Astrocyte (in vitro differentiated cells and primary cell): ENCODE data around the gene IKZF2.

Experiments
- EZH2 ChIP-seq: IDR thresholded peaks from 2 replicates; pipeline ENCODE4 v1.6.1; 2012; ENCODE audit warnings: mild to moderate bottlenecking, low read length, inconsistent platforms; ENCODE audit not compliant: insufficient read depth
- TF ChIP-seq, protein P1 (sequence below): IDR thresholded peaks from 2 replicates; pipeline ENCODE4 v1.5.1; 2011; ENCODE audit warnings: low read depth, mild to moderate bottlenecking, inconsistent platforms, low read length, moderate library complexity; ENCODE audit not compliant: insufficient read depth

DNA sequence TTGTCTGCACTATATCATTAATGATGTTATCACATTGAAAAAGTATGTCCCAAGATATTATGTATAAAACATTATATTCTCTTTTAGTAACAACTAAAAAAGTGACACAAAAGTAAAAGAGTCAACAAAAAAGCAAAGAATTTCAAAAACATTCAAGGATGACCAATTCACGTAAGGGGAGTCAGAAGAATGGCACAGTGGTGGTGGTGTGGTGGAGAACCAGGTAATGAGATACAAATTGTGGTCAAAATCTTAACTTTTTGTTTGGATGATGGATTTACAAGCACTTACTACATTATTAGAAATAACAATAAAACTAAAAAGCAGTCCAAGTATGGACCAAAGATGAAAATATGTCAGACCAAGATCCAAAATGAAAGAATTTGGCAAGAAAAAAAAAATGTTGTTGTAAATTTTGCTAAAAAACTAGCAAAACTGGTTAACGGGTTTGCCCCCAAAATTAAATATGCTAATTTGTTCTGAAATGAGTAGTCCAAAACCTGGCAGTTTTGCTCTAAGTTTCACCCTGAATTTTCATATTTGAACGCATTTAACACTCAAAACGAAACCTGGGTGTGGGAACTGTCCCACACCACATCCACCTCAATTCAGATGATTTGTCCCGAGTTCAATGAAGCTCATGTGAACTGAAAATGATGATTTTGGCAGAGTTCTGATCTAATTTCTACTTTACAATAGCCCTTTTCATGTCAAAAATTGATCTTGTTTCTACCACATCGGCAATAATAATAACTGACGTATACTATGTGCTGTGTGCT lies 135.8 kb downstream of the IKZF2 start:
- TF ChIP-seq, protein P1, sequence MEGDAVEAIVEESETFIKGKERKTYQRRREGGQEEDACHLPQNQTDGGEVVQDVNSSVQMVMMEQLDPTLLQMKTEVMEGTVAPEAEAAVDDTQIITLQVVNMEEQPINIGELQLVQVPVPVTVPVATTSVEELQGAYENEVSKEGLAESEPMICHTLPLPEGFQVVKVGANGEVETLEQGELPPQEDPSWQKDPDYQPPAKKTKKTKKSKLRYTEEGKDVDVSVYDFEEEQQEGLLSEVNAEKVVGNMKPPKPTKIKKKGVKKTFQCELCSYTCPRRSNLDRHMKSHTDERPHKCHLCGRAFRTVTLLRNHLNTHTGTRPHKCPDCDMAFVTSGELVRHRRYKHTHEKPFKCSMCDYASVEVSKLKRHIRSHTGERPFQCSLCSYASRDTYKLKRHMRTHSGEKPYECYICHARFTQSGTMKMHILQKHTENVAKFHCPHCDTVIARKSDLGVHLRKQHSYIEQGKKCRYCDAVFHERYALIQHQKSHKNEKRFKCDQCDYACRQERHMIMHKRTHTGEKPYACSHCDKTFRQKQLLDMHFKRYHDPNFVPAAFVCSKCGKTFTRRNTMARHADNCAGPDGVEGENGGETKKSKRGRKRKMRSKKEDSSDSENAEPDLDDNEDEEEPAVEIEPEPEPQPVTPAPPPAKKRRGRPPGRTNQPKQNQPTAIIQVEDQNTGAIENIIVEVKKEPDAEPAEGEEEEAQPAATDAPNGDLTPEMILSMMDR: no peak
- no peak for TF ChIP-seq EZH2
